Spleen (tissue), 11 donors: ENCODE data around the gene KIT. TPM values are rescaled to one million over a fixed set of nuclear protein-coding genes. Genes with fewer than 3 reads are reported as not detected.
"Not testable (repeated sequence)": the region's sequence is repeated elsewhere in the genome, so short reads cannot be mapped to it uniquely, and the experiment has no call there.

ENCODE experiments used
- DNase-seq: peaks from one replicate; pipeline ENCODE4 v3.0.0-alpha.2; 2020
- H3K27ac ChIP-seq, 8 donors: fragments of 200-600 bp; sonication (generic) in 7 of 8; 1 replicate in 4 of 8; 2 replicates in 4 of 8; pipeline versions ENCODE4 v1.5.0 to v1.8.0; 2016 to 2021; ENCODE audit warnings: inconsistent platforms in 4 of 8, mild to moderate bottlenecking in 4 of 8, moderate library complexity in 1 of 8
- H3K27me3 ChIP-seq, 7 donors: fragments of 200-600 bp; sonication (generic) in 6 of 7; replicated peaks in 1 of 7; 1 replicate in 4 of 7; 2 replicates in 3 of 7; pipeline versions ENCODE4 v1.5.0 to v1.8.0; 2016 to 2021; ENCODE audit warnings: inconsistent platforms in 3 of 7, mild to moderate bottlenecking in 1 of 7
- H3K36me3 ChIP-seq, 6 donors: fragments of 200-600 bp; sonication (generic) in 5 of 6; 1 replicate in 4 of 6; 2 replicates in 2 of 6; pipeline versions ENCODE4 v1.5.0 to v1.8.0; 2016 to 2021; ENCODE audit warnings: inconsistent platforms in 2 of 6
- H3K4me1 ChIP-seq, 6 donors: fragments of 200-600 bp; sonication (generic) in 5 of 6; 1 replicate in 3 of 6; 2 replicates in 3 of 6; pipeline versions ENCODE4 v1.5.0 to v1.8.0; 2016 to 2021; ENCODE audit warnings: inconsistent platforms in 3 of 6
- H3K4me3 ChIP-seq, 8 donors: fragments of 200-600 bp; sonication (generic) in 7 of 8; 1 replicate in 4 of 8; 2 replicates in 4 of 8; pipeline versions ENCODE4 v1.5.0 to v1.8.0; 2016 to 2021; ENCODE audit warnings: inconsistent platforms in 4 of 8, mild to moderate bottlenecking in 4 of 8, moderate library complexity in 2 of 8
- H3K9me3 ChIP-seq, 8 donors: fragments of 200-600 bp; sonication (generic) in 7 of 8; 1 replicate in 4 of 8; 2 replicates in 4 of 8; pipeline versions ENCODE4 v1.5.0 to v1.8.0; 2016 to 2021; ENCODE audit warnings: inconsistent platforms in 4 of 8
- CTCF ChIP-seq, 11 experiments: fragments of 200-600 bp in 7 of 11; fragments of 450-650 bp in 4 of 11; sonication (generic) in 4 of 11; IDR thresholded peaks in 8 of 11; conservative IDR thresholded peaks in 3 of 11; 1 replicate in 7 of 11; 2 replicates in 4 of 11; pipeline versions ENCODE4 v1.4.0 to v1.8.0; 2016 to 2021; ENCODE audit warnings: antibody characterized with exemption in 11 of 11, inconsistent platforms in 4 of 11, mild to moderate bottlenecking in 1 of 11
- POLR2A ChIP-seq, 3 donors: fragments of 450-650 bp; IDR thresholded peaks; one replicate each; pipeline ENCODE4 v1.5.1; 2017; ENCODE audit warnings: antibody characterized with exemption in 3 of 3, mild to moderate bottlenecking in 1 of 3
- POLR2AphosphoS5 ChIP-seq, 3 donors: sonication (generic); formaldehyde crosslinking; IDR thresholded peaks; one replicate each; pipeline ENCODE4 v1.5.1; 2017; ENCODE audit warnings: antibody characterized with exemption in 3 of 3
- WGBS, 5 donors: extraction: QIAGEN DNeasy Blood & Tissue Kit in 3 of 5; methylation state at CpG; one replicate each; pipeline versions ENCODE4 v1.1.5 to v1.1.7; 2013 to 2018; 5-methylcytosine and 5-hydroxymethylcytosine counted together
- intact Hi-C: fragments of 100-400 bp; cut with DNase I; formaldehyde crosslinking; loops from one replicate; pipeline ENCODE4 v1.15.0; 2023; ENCODE audit warnings: low total_unique reads
- polyA plus RNA-seq, 3 donors: library from polyadenylated mRNA; stranded (reverse); fragments of 200-250 nt; gene quantifications; one replicate each; pipeline ENCODE4 v1.2.1, GENCODE V29; 2013
- total RNA-seq, 7 donors: library from RNA; depleted of rRNA in 3 of 7; stranded (reverse); fragments of >200 nt in 3 of 7; fragmentation: NEBNext Ultra II Directional in 4 of 7; extraction: Animal tissue kit (Norgen Biotek cat#: 25700) in 4 of 7; gene quantifications; one replicate each; pipeline versions ENCODE4 v1.1.0 to v1.2.1, GENCODE V29; 2016 to 2021
- donor health status: healthy with polysubstance abuse.
- donor health status: DM: no; HTN: no; CAD: no; lungs with moderate emphysema.
- donor health status: DM: no; HTN: no; CAD: no.
- donor health status: Bipolar disorder and iron deficiency.
- donor health status: healthy.
- donor health status: DM: no; HTN: no; CAD: no.
- donor health status: DM: yes; HTN: yes; CAD: no.

KIT gene
- total and polyA plus RNA-seq, 10 donors: 0.24 to 16.8 (median 3.2) TPM

GRCh38 chr4:54625391-54625790, 32.4 kb upstream of the KIT start:
- intact Hi-C loops: no loop called here

GRCh38 chr4:54626113-54626512, 31.6 kb upstream of the KIT start:
- Histone ChIP-seq H3K4me3 (no peak overlapping the region), H3K27ac (no peak overlapping the region), H3K9me3 (no peaks in the 10 kb centered on the region), H3K27me3 (peaks cover 0 to 6% (median 0%) of the 10 kb centered on the region in 7 donors), H3K36me3 (no peaks in the 10 kb centered on the region), H3K4me1 (no peaks in the 10 kb centered on the region)
- TF ChIP-seq CTCF (IDR thresholded peaks at IDR 0.05 in 8 of 11, conservative IDR thresholded peaks at IDR 0.05 in 3 of 11) (no peak), POLR2A (IDR thresholded peaks at IDR 0.05) (no peak), POLR2AphosphoS5 (IDR thresholded peaks at IDR 0.05) (no peak)
- intact Hi-C loops: no loop called here
- WGBS, 5 donors: 65 to 73% (median 70%) methylated on average over 7 of the region's 7 CpGs
- no peak for DNase-seq

More at GRCh38 chr4:54625391-54625790, 32.4 kb upstream of the KIT start:
- H3K27ac ChIP-seq: no peak overlapping the region
- no peaks in the 10 kb centered on the region for H3K4me1 ChIP-seq
- no peak for DNase-seq
- 55 to 76% (median 68%) methylated on average over 2 of the region's 2 CpGs for WGBS, 5 donors
- no peak for TF ChIP-seq CTCF (IDR thresholded peaks at IDR 0.05 in 8 of 11, conservative IDR thresholded peaks at IDR 0.05 in 3 of 11)
- TF ChIP-seq POLR2AphosphoS5 (IDR thresholded peaks at IDR 0.05): no peak
- no peak for TF ChIP-seq POLR2A (IDR thresholded peaks at IDR 0.05)
- H3K27me3 ChIP-seq: peaks cover 0 to 6% (median 0%) of the 10 kb centered on the region in 7 donors
- H3K4me3 ChIP-seq: no peak overlapping the region
- H3K9me3 ChIP-seq: no peaks in the 10 kb centered on the region
- H3K36me3 ChIP-seq: no peaks in the 10 kb centered on the region

DNA sequence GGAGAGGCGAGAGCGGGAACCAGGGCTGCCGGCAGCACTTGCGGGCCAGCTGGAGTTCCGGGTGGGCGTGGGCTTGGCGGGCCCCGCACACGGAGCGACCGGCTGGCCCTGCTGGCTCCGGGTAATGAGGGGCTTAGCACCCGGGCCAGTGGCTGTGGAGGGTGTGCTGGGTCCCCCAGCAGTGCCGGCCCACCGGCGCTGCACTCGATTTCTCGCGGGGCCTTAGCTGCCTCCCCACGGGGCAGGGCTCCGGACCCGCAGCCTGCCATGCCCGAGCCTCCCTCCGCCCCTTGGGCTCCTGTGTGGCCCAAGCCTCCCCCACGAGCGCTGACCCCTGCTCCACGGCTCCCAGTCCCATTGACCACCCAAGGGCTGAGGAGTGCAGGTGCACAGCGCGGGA, 25.2 kb upstream of the KIT start:
- Histone ChIP-seq H3K27me3 (peaks cover 0 to 17% (median 0%) of the 10 kb centered on the region in 7 donors), H3K36me3 (no peaks in the 10 kb centered on the region), H3K27ac (no peak overlapping the region), H3K4me3 (no peak overlapping the region), H3K9me3 (peaks cover 0 to 4% (median 0%) of the 10 kb centered on the region in 8 donors), H3K4me1 (no peaks in the 10 kb centered on the region)
- DNase-seq: no peak
- WGBS, 5 donors: 91 to 96% (median 93%) methylated on average over 13 to 29 of the region's 29 CpGs
- intact Hi-C loops: no loop called here
- TF ChIP-seq POLR2AphosphoS5 (IDR thresholded peaks at IDR 0.05) (no peak), POLR2A (IDR thresholded peaks at IDR 0.05) (no peak), CTCF (IDR thresholded peaks at IDR 0.05 in 8 of 11, conservative IDR thresholded peaks at IDR 0.05 in 3 of 11) (no peak)

- H3K9me3 ChIP-seq, H3K27ac ChIP-seq, H3K36me3 ChIP-seq, intact Hi-C loops, DNase-seq, H3K4me3 ChIP-seq, H3K4me1 ChIP-seq: not testable (repeated sequence)
- H3K27me3 ChIP-seq: peaks cover 0 to 17% (median 0%) of the 10 kb centered on the region in 7 donors
- 63 to 79% (median 69%) methylated on average over 16 to 18 of the region's 18 CpGs for WGBS, 5 donors
Observed at GRCh38 chr4:54633102-54633740, 24.5 kb upstream of the KIT start.
